K562 (cell line): ENCODE data around the gene MOB3C. TPM values are rescaled to one million over a fixed set of nuclear protein-coding genes. Genes with fewer than 3 reads are reported as not detected.

Experiments
- CCAR2 ChIP-seq: fragments of 200-400 bp; formaldehyde crosslinking; IDR thresholded peaks from 2 replicates; pipeline ENCODE4 v1.6.1; 2017; ENCODE audit warnings: mild to moderate bottlenecking, low read depth, low read length
- CCNT2 ChIP-seq: IDR thresholded peaks from 2 replicates; pipeline ENCODE4 v1.6.1; 2011; ENCODE audit warnings: borderline replicate concordance, low read depth, mild to moderate bottlenecking, moderate library complexity, mixed read lengths, low read length; ENCODE audit not compliant: insufficient read length; ENCODE audit errors: extremely low read depth
- HIVEP1 ChIP-seq: fragments of 250-450 bp; sonication (Bioruptor Pico); IDR thresholded peaks from 2 replicates; pipeline ENCODE4 v1.4.0; 2020; ENCODE audit warnings: mild to moderate bottlenecking
- NCOA6 ChIP-seq: fragments of 450-650 bp; IDR thresholded peaks from 2 replicates; pipeline ENCODE4 v1.6.1; 2017; ENCODE audit warnings: mild to moderate bottlenecking
- NCOR1 ChIP-seq: fragments of 450-650 bp; IDR thresholded peaks from 2 replicates; pipeline ENCODE4 v1.6.1; 2016; ENCODE audit warnings: mild to moderate bottlenecking, moderate library complexity
- NONO ChIP-seq, 2 experiments: fragments of 200-400 bp in 1 of 2; fragments of 450-650 bp in 1 of 2; formaldehyde crosslinking in 1 of 2; IDR thresholded peaks; 2 replicates each; pipeline ENCODE4 v1.6.1; 2017; ENCODE audit warnings: low read depth in 2 of 2, mild to moderate bottlenecking in 2 of 2, moderate library complexity in 2 of 2, low read length in 1 of 2
- PPARD ChIP-seq: fragments of 250-450 bp; sonication (Bioruptor Pico); IDR thresholded peaks from 2 replicates; pipeline ENCODE4 v1.8.0; 2022; ENCODE audit warnings: inconsistent platforms, mild to moderate bottlenecking, moderate library complexity
- RBM25 ChIP-seq: fragments of 200-400 bp; formaldehyde crosslinking; IDR thresholded peaks from 2 replicates; pipeline ENCODE4 v1.6.1; 2018; ENCODE audit warnings: low read length, low read depth, moderate library complexity; ENCODE audit not compliant: severe bottlenecking
- SREBF2 ChIP-seq: sonication (generic); formaldehyde crosslinking; IDR thresholded peaks from 2 replicates; pipeline ENCODE4 v1.4.0; 2020; ENCODE audit warnings: mild to moderate bottlenecking, missing genetic modification reagents
- ZFP36 ChIP-seq: fragments of 150-350 bp; IDR thresholded peaks from 2 replicates; pipeline ENCODE4 v1.6.1; 2018; ENCODE audit warnings: low read length, low read depth; ENCODE audit not compliant: partially characterized antibody
- ZNF764 ChIP-seq: fragments of 250-450 bp; sonication (Bioruptor Pico); IDR thresholded peaks from 2 replicates; pipeline ENCODE4 v1.4.0; 2020; ENCODE audit warnings: low read depth, mild to moderate bottlenecking, moderate library complexity
- polyA plus RNA-seq, 8 experiments: library from polyadenylated mRNA; depleted of rRNA in 4 of 8; stranded (reverse) in 5 of 8; unstranded in 3 of 8; fragments of >200 nt; fragmentation: Nextera tagmentation in 2 of 8; fragmentation: Illumina TruSeq in 1 of 8; extraction: Ambion mirVana in 2 of 8; extraction: Trizol in 1 of 8; gene quantifications; 2 replicates each; pipeline versions ENCODE4 v1.2.1 to v1.2.3, GENCODE V29; 2011 to 2014; ENCODE audit warnings: inconsistent platforms in 1 of 8, missing spikeins in 1 of 8
- total RNA-seq, 7 experiments: library from RNA; depleted of rRNA in 6 of 7; stranded (reverse); fragments of >200 nt in 6 of 7; fragmentation: Illumina TruSeq in 2 of 7; extraction: Trizol in 2 of 7; gene quantifications; 2 replicates each; pipeline versions ENCODE4 v1.2.1 to v1.2.3, GENCODE V29; 2011 to 2021; ENCODE audit warnings: low replicate concordance in 1 of 7
- TF ChIP-seq, protein P1 (sequence below), 3 experiments: IDR thresholded peaks in 2 of 3; conservative IDR thresholded peaks in 1 of 3; 2 replicates each; pipeline ENCODE4 v1.5.1; 2011 to 2012; ENCODE audit warnings: low read length in 3 of 3, mild to moderate bottlenecking in 3 of 3, control low read depth in 2 of 3, improper control_type of control experiment in 1 of 3, inconsistent platforms in 1 of 3, low read depth in 1 of 3, mixed read lengths in 1 of 3, moderate library complexity in 1 of 3; ENCODE audit not compliant: insufficient read depth in 2 of 3
- TF ChIP-seq, protein P2 (sequence below), 2 experiments: fragments of 450-650 bp; IDR thresholded peaks; 2 replicates each; pipeline ENCODE4 v1.6.1; 2016; ENCODE audit warnings: mild to moderate bottlenecking in 2 of 2, borderline replicate concordance in 1 of 2, low read depth in 1 of 2, moderate library complexity in 1 of 2
- TF ChIP-seq, protein P3 (sequence below): fragments of 250-450 bp; sonication (Bioruptor Pico); IDR thresholded peaks from 2 replicates; pipeline ENCODE4 v1.4.0; 2020; ENCODE audit warnings: borderline replicate concordance

The MOB3C gene
- total and polyA plus RNA-seq, 9 of the 15 experiments (the other 6 are each of a cell fraction or from before 2014, with no cell fraction given), result 1.0 to 7.5 (median 3.7) TPM

DNA sequence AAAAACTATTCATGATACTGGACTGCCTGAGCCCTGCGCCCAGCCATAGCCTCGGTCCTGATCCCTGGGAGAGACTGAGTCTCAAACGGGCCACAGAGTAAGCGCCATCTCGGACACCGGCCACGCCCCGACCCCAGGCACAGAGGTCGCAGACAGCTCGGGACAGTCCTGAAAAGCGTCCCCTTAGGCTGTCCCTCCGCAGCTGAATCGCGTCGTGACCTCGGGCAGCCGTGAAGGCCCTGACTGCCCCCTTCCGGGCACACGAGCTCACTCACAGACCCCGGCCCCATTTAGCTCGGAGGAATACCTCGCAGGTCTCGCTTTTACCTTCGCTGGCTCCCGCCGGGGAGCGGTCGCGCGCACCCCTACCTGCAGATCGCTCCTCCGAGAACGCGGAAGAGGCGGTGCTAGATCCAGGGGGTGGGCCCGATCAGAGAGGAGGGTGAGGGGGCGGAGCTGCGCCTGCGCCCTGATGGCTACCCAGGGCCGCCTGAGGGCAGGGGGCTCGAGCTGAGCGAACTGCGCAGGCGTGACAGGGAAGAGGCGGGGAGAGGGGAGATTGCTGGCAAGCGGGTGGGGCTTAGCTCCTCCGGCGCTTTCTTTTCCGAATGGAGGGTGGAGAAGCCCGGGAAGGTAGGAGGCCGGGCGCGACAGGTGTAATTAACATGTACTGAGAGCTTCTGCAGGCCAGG, 12.6 kb downstream of the MOB3C start, which contains the start of gene MKNK1 (continued):
- TF ChIP-seq, protein P1, sequence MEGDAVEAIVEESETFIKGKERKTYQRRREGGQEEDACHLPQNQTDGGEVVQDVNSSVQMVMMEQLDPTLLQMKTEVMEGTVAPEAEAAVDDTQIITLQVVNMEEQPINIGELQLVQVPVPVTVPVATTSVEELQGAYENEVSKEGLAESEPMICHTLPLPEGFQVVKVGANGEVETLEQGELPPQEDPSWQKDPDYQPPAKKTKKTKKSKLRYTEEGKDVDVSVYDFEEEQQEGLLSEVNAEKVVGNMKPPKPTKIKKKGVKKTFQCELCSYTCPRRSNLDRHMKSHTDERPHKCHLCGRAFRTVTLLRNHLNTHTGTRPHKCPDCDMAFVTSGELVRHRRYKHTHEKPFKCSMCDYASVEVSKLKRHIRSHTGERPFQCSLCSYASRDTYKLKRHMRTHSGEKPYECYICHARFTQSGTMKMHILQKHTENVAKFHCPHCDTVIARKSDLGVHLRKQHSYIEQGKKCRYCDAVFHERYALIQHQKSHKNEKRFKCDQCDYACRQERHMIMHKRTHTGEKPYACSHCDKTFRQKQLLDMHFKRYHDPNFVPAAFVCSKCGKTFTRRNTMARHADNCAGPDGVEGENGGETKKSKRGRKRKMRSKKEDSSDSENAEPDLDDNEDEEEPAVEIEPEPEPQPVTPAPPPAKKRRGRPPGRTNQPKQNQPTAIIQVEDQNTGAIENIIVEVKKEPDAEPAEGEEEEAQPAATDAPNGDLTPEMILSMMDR (IDR thresholded peaks at IDR 0.05 in 2 of 3, conservative IDR thresholded peaks at IDR 0.05 in 1 of 3; ENCODE audit: insufficient read depth in 2 of 3, low read depth in 1 of 3, low read length in 3 of 3), result peak in 2 of 3 experiments; percentile 22 to 35; a peak in 4 of 6 replicates
- no peak for TF ChIP-seq NCOR1
- TF ChIP-seq ZNF764 (CRISPR knock-in tag), result peak; percentile 73; the same call in 1 of the 2 replicates
- no peak; the same call in 1 of the 2 replicates for TF ChIP-seq SREBF2 (CRISPR knock-in tag)
- TF ChIP-seq CCAR2, result no peak
- TF ChIP-seq NCOA6, result no peak
- TF ChIP-seq NONO (IDR thresholded peaks at IDR 0.05; ENCODE audit: low read depth in 2 of 2, low read length in 1 of 2), result no peak; a peak in 1 of 4 replicates
- no peak for TF ChIP-seq HIVEP1
- TF ChIP-seq, protein P2, sequence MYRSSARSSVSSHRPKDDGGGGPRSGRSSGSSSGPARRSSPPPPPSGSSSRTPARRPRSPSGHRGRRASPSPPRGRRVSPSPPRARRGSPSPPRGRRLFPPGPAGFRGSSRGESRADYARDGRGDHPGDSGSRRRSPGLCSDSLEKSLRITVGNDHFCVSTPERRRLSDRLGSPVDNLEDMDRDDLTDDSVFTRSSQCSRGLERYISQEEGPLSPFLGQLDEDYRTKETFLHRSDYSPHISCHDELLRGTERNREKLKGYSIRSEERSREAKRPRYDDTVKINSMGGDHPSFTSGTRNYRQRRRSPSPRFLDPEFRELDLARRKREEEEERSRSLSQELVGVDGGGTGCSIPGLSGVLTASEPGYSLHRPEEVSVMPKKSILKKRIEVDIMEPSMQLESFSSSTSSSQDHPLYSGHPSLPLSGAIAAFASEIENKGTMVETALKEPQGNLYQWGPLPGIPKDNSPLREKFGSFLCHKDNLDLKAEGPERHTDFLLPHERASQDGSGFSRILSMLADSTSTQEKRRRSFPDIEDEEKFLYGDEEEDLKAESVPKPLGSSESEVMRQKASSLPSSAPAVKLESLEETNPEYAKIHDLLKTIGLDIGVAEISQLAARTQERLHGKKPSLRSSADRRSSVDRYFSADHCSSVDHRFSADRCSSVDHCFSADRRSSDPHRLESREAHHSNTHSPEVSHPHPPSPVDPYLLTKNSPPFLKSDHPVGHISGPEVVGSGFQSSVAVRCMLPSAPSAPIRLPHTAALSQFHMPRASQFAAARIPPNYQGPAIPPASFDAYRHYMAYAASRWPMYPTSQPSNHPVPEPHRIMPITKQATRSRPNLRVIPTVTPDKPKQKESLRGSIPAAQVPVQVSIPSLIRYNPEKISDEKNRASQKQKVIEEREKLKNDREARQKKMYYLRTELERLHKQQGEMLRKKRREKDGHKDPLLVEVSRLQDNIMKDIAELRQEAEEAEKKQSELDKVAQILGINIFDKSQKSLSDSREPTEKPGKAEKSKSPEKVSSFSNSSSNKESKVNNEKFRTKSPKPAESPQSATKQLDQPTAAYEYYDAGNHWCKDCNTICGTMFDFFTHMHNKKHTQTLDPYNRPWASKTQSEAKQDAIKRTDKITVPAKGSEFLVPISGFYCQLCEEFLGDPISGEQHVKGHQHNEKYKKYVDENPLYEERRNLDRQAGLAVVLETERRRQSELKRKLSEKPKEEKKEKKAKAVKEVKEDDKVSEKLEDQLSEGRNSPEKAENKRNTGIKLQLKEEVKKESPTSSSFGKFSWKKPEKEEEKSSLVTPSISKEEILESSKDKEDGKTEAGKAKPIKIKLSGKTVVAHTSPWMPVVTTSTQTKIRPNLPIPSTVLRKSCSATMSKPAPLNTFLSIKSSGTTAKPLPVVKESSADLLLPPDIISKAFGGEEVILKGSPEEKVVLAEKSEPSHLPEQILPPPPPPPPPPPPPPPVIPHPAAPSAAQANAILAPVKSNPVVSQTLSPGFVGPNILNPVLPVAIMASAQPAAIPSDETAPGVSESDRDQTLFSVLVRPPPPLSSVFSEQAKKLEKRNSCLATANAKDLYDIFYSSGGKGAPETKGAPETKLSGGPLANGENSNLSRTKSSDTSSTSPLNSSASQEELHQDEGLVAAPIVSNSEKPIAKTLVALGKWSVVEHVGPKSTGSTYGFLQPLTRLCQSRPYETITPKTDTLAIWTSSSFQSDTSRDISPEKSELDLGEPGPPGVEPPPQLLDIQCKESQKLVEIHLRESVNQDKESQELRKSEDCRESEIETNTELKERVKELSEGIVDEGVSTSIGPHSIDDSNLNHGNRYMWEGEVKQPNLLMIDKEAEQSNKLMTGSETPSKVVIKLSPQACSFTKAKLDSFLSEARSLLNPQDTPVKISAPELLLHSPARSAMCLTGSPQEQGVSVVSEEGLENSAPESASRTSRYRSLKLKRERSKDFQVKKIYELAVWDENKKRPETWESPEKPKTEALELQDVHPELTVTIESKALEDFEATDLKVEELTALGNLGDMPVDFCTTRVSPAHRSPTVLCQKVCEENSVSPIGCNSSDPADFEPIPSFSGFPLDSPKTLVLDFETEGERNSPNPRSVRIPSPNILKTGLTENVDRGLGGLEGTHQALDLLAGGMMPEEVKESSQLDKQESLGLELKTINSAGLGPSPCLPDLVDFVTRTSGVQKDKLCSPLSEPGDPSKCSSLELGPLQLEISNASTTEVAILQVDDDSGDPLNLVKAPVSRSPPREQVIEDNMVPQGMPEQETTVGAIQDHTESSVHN (IDR thresholded peaks at IDR 0.05; ENCODE audit: borderline replicate concordance in 1 of 2, low read depth in 1 of 2), result no peak
- TF ChIP-seq PPARD (CRISPR knock-in tag), result no peak
- TF ChIP-seq ZFP36, result no peak
- no peak for TF ChIP-seq CCNT2
- TF ChIP-seq, protein P3, sequence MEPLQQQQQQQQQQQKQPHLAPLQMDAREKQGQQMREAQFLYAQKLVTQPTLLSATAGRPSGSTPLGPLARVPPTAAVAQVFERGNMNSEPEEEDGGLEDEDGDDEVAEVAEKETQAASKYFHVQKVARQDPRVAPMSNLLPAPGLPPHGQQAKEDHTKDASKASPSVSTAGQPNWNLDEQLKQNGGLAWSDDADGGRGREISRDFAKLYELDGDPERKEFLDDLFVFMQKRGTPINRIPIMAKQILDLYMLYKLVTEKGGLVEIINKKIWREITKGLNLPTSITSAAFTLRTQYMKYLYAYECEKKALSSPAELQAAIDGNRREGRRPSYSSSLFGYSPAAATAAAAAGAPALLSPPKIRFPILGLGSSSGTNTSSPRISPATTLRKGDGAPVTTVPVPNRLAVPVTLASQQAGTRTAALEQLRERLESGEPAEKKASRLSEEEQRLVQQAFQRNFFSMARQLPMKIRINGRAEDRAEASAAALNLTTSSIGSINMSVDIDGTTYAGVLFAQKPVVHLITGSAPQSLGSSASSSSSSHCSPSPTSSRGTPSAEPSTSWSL (CRISPR knock-in tag), result no peak
- TF ChIP-seq RBM25, result no peak
